Smooth muscle cell of the umbilical artery (primary cell): Measurements from ENCODE around the gene BEX3. TPM values are rescaled to one million over a fixed set of nuclear protein-coding genes. Genes with fewer than 3 reads are reported as not detected.

Experiments
- total RNA-seq: library from RNA; depleted of rRNA; stranded (reverse); fragments of >200 nt; gene quantifications from 2 replicates; pipeline ENCODE4 v1.2.3, GENCODE V29; 2014

Gene BEX3
- total RNA-seq = 243 and 344 TPM in 2 replicates

GRCh38 chrX:103376118-103376978 is at the start of gene BEX3:
BEX3 (plus strand) TSS chrX:103376538; CDS start chrX:103377522, 984 bp downstream.

GRCh38 chrX:103329991-103330390 is 46.3 kb upstream of the BEX3 start, which contains the start of gene TCEAL7:
TCEAL7 (plus strand) TSS chrX:103330239; CDS start chrX:103331404, 1,165 bp downstream.

GRCh38 chrX:103356130-103356798 is 20.1 kb upstream of the BEX3 start, which contains the start of gene TCEAL9:
TCEAL9 (plus strand) TSS chrX:103356506; CDS start chrX:103357685, 1,179 bp downstream.

Other genes starting within 250 kb of the BEX3 start
- 11.9 and 24.1 TPM in 2 replicates for gene BEX4, start 161.4 kb upstream of the BEX3 start, total RNA-seq
- 112 and 150 TPM in 2 replicates for gene TCEAL8, start 121.4 kb upstream of the BEX3 start, total RNA-seq
- not detected in 2 replicates for gene TCEAL5, start 99.8 kb upstream of the BEX3 start, total RNA-seq
- gene BEX2, start 65.5 kb upstream of the BEX3 start, total RNA-seq = 0.18 and 0.89 TPM in 2 replicates
- 15.9 and 26.1 TPM in 2 replicates for gene TCEAL7, start 46.3 kb upstream of the BEX3 start, total RNA-seq
- gene TCEAL9, start 20.0 kb upstream of the BEX3 start, total RNA-seq = 105 and 140 TPM in 2 replicates
- 0.14 and 0.30 TPM in 2 replicates for gene RAB40A, start 143.0 kb downstream of the BEX3 start, total RNA-seq
- 47.2 and 56.4 TPM in 2 replicates for gene TCEAL4, start 209.0 kb downstream of the BEX3 start, total RNA-seq
- 15.8 and 16.3 TPM in 2 replicates for gene TCEAL3, start 231.4 kb downstream of the BEX3 start, total RNA-seq